T-helper 2 cell treated with Interferon-gamma antibody and Interleukin-4, amounts not matched to agents 5 μg/mL and 100 μg/mL, for 36 hours (primary cell): Measurements from ENCODE around the gene TRIM33.

Source experiments
- DNase-seq: peaks from one replicate; pipeline ENCODE4 v3.0.0; 2021; ENCODE audit warnings: low spot score
- H3K27ac Mint-ChIP-seq: one replicate; pipeline ENCODE4 v1.8.0; 2021; ENCODE audit warnings: mild to moderate bottlenecking, mixed read lengths
- H3K27me3 Mint-ChIP-seq: one replicate; pipeline ENCODE4 v1.8.0; 2021; ENCODE audit warnings: low read depth, mixed read lengths
- H3K36me3 Mint-ChIP-seq: one replicate; pipeline ENCODE4 v1.8.0; 2021; ENCODE audit warnings: low read depth, mixed read lengths
- H3K4me1 Mint-ChIP-seq: one replicate; pipeline ENCODE4 v1.8.0; 2021; ENCODE audit warnings: low read depth, mixed read lengths
- H3K4me3 Mint-ChIP-seq: one replicate; pipeline ENCODE4 v1.8.0; 2022; ENCODE audit warnings: mild to moderate bottlenecking, moderate library complexity, mixed read lengths
- H3K9me3 Mint-ChIP-seq: one replicate; pipeline ENCODE4 v1.8.0; 2021; ENCODE audit warnings: mixed read lengths

TRIM33 gene

GRCh38 chr1:114511032-114511785, at the start of gene TRIM33:
Gene TRIM33, minus strand, starts transcription at chr1:114511203. Its CDS starts 127 bp downstream, at chr1:114511076.
- DNase-seq: peak; percentile 95
- Mint-ChIP-seq H3K4me1 (peaks cover 42% of the 10 kb centered on the region), H3K36me3 (peaks cover 24% of the 10 kb centered on the region), H3K27ac (peak within 1 kb of the TSS; percentile 99), H3K27me3 (no peaks in the 10 kb centered on the region), H3K4me3 (peak within 1 kb of the TSS; percentile 97), H3K9me3 (no peaks in the 10 kb centered on the region)

DNA sequence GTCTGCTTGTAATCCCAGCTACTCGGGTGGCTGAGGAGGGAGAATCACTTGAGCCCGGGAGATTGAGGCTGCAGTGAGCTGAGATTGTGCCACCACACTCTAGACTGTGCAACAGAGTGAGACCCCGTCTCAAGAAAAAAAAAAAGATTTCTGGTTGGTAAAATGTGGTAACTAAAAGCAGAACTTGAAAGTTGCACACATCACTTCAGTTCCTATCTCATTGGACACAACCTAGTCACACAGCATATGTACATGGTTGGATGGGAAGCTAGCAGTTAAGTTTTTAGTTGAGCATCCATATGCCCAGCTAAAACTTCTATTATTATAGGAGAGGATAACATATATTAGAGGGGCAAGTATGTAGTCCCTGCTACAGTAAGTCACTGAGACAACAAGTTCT, 48.4 kb upstream of the TRIM33 start:
- no peaks in the 10 kb centered on the region for H3K27me3 Mint-ChIP-seq
- H3K27ac Mint-ChIP-seq: no peak overlapping the region
- H3K4me1 Mint-ChIP-seq: no peaks in the 10 kb centered on the region
- peaks cover 9% of the 10 kb centered on the region for H3K36me3 Mint-ChIP-seq
- no peaks in the 10 kb centered on the region for H3K9me3 Mint-ChIP-seq
- no peak for DNase-seq
- H3K4me3 Mint-ChIP-seq: no peak overlapping the region

DNA sequence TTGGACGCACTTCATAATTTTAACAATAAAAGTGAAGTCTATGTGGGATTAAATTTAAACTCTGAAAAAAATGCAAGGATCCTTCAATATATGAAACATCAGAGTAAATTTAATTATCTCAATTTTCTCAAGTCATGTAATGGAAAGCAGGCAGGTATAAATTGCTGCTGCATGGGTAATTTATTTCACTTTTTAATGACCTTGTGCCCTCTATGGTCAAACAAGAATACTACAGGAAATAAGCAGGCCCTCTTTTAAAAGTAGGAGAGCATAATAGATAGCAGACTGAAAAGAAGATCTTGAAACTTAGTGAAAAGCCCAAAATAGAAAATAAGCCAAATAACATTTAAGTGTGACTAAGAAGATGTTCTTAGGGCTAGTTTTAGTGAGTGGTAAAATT, 47.5 kb upstream of the TRIM33 start:
- DNase-seq: no peak
- Mint-ChIP-seq H3K9me3 (no peaks in the 10 kb centered on the region), H3K27me3 (no peaks in the 10 kb centered on the region), H3K4me1 (no peaks in the 10 kb centered on the region), H3K36me3 (peaks cover 4% of the 10 kb centered on the region), H3K4me3 (no peak overlapping the region), H3K27ac (no peak overlapping the region)

DNA sequence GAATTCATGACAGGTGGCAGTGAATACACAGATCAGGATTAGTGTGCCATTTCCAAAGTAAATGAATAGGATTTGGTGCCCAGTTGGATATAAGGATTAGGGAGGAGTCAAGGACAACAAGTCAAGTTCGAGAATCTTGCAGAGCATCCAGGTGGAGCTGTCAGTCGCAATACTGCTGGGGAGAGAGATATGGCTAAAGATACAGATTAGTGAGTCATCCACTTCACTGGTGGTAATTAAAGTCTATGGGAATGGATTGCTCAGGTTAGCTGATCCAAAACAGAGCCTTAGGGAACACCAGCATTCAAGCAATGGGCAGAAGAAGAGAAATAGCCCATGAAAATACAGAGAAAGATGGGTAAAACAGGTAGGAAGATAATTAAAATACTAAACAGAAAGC, 43.6 kb upstream of the TRIM33 start:
- no peak for DNase-seq
- H3K9me3 Mint-ChIP-seq: no peaks in the 10 kb centered on the region
- H3K36me3 Mint-ChIP-seq: no peaks in the 10 kb centered on the region
- no peak overlapping the region for H3K4me3 Mint-ChIP-seq
- no peak overlapping the region for H3K27ac Mint-ChIP-seq
- H3K27me3 Mint-ChIP-seq: no peaks in the 10 kb centered on the region
- no peaks in the 10 kb centered on the region for H3K4me1 Mint-ChIP-seq

DNA sequence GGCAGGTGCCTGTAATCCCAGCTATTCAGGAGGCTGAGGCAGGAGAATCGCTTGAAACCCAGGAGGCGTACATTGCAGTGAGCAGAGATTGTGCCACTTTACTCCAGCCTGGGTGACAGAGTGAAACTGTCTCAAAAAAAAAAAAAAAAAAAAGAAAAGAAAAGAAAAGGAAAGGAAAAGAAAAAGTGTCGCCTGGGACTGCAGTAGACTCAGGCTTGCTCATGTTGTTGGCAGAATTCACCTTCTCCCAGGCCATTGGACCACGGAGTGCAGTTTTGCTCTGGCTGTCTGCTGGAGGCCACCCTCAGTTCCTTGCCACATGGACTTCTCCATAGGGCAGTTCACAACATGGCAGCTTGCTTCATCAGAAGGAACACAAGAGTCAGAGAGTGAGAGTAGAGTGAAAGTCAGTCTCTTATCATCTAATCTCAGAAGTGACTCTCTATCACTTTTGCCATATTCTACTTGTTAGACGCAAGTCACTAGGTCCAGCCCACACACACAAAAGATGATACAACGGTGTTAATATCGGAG, 41.2 kb upstream of the TRIM33 start:
- no peak overlapping the region for H3K4me3 Mint-ChIP-seq
- H3K27ac Mint-ChIP-seq: no peak overlapping the region
- no peaks in the 10 kb centered on the region for H3K9me3 Mint-ChIP-seq
- no peak for DNase-seq
- no peaks in the 10 kb centered on the region for H3K36me3 Mint-ChIP-seq
- H3K27me3 Mint-ChIP-seq: no peaks in the 10 kb centered on the region
- H3K4me1 Mint-ChIP-seq: no peaks in the 10 kb centered on the region

DNA sequence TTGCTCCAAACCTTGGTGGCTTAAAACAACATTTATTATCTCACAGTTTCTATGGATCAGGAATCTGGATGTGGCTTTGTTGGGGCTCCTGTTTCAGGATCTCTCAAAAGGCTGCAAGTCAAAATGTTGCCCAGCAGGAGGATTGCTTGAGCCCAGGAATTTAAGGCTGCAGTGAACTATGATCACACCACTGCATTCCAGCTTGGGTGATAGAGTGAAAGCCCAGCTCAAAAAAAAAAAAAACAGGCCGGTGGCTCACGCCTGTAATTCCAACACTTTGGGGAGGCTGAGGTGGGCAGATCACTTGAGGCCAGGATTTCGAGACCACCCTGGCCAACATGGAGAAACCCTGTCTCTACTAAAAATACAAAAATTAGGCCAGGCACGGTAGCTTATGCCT, 40.4 kb upstream of the TRIM33 start:
- Mint-ChIP-seq H3K9me3 (no peaks in the 10 kb centered on the region), H3K4me3 (no peak overlapping the region), H3K27me3 (no peaks in the 10 kb centered on the region), H3K27ac (no peak overlapping the region), H3K4me1 (no peaks in the 10 kb centered on the region), H3K36me3 (no peaks in the 10 kb centered on the region)
- DNase-seq: no peak

GRCh38 chr1:114550336-114550735, 39.3 kb upstream of the TRIM33 start:
- Mint-ChIP-seq H3K9me3 (no peaks in the 10 kb centered on the region), H3K27me3 (peaks cover 2% of the 10 kb centered on the region), H3K27ac (no peak overlapping the region), H3K4me3 (no peak overlapping the region), H3K4me1 (no peaks in the 10 kb centered on the region), H3K36me3 (no peaks in the 10 kb centered on the region)
- DNase-seq: no peak

- peaks cover 2% of the 10 kb centered on the region for H3K27me3 Mint-ChIP-seq
- no peak for DNase-seq
- H3K4me1 Mint-ChIP-seq: no peaks in the 10 kb centered on the region
- no peaks in the 10 kb centered on the region for H3K36me3 Mint-ChIP-seq
- H3K9me3 Mint-ChIP-seq: no peaks in the 10 kb centered on the region
- H3K4me3 Mint-ChIP-seq: no peak overlapping the region
- no peak overlapping the region for H3K27ac Mint-ChIP-seq
These were observed 38.1 kb upstream of the TRIM33 start for GRCh38 chr1:114549137-114549536.

DNA sequence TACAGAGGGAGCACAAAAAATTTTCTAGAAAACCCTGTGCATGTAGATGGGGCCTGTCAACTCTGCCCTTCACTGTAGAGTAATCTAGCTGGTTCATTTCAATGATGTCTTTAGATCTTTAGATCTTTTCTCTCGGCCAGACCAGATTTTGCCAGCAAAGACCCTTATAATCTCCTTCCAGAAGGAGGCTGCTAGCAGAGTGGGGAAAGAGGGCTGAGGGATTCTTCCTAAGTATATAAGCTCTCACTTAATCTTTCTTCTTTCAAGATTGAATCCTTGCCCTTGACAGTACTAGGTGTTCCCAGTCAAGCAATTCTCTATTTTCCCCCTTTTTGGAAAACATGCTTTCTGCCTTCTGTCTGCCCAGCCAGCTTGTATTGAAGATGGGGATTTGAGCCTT, 36.1 kb upstream of the TRIM33 start:
- DNase-seq: no peak
- Mint-ChIP-seq H3K4me1 (no peaks in the 10 kb centered on the region), H3K36me3 (no peaks in the 10 kb centered on the region), H3K9me3 (no peaks in the 10 kb centered on the region), H3K4me3 (no peak overlapping the region), H3K27ac (no peak overlapping the region), H3K27me3 (peaks cover 2% of the 10 kb centered on the region)

DNA sequence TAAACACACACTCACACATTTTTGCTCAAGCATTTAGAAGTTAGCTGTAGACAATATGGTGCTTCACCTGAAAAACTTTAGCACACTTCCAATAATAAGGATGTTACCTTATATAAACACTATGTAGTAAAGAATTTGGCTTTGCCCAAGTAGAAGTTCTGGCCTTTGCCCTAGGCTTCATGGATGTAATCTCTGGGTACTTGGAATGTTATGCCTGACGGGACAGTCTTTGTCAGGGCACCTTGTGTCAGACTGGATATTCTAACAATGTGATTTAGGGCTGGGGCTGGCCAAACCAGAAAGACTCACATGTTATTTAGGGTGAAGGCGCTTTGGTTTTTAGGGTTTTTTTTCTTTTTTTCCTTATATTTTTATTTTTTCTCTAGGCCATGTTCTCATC, 34.8 kb upstream of the TRIM33 start:
- Mint-ChIP-seq H3K4me3 (no peak overlapping the region), H3K27ac (no peak overlapping the region), H3K9me3 (no peaks in the 10 kb centered on the region), H3K4me1 (no peaks in the 10 kb centered on the region), H3K27me3 (peaks cover 2% of the 10 kb centered on the region), H3K36me3 (no peaks in the 10 kb centered on the region)
- DNase-seq: no peak

DNA sequence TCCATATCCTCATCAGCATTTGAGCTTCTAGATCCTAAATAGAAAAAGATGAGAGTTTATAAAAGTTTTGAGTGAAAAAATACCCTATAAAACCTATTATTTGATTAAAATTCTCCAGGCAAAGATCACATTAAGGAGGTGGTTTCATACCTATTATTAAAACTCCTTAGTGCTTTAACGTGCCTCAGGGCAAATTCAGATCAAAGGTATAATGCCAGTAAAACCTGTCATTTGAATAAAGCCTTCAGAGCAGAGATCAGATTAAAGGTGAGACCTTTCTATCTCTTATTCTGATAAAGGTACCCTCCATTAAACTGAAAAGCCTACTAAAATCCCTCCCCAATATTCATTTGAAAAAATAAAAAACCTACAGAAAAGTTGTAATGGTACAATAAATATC, 34.3 kb upstream of the TRIM33 start:
- H3K4me3 Mint-ChIP-seq: no peak overlapping the region
- no peaks in the 10 kb centered on the region for H3K36me3 Mint-ChIP-seq
- DNase-seq: no peak
- H3K27me3 Mint-ChIP-seq: peaks cover 2% of the 10 kb centered on the region
- H3K4me1 Mint-ChIP-seq: no peaks in the 10 kb centered on the region
- H3K27ac Mint-ChIP-seq: no peak overlapping the region
- H3K9me3 Mint-ChIP-seq: no peaks in the 10 kb centered on the region

GRCh38 chr1:114540821-114541220, 29.8 kb upstream of the TRIM33 start:
- Mint-ChIP-seq H3K27ac (no peak overlapping the region), H3K9me3 (no peaks in the 10 kb centered on the region)

GRCh38 chr1:114540272-114540671, 29.3 kb upstream of the TRIM33 start:
- Mint-ChIP-seq H3K4me3 (no peak overlapping the region), H3K4me1 (no peaks in the 10 kb centered on the region), H3K27ac (no peak overlapping the region), H3K36me3 (no peaks in the 10 kb centered on the region), H3K9me3 (no peaks in the 10 kb centered on the region), H3K27me3 (no peaks in the 10 kb centered on the region)
- DNase-seq: no peak

More at GRCh38 chr1:114540821-114541220, 29.8 kb upstream of the TRIM33 start:
- Mint-ChIP-seq H3K36me3 (no peaks in the 10 kb centered on the region), H3K4me1 (no peaks in the 10 kb centered on the region), H3K4me3 (no peak overlapping the region), H3K27me3 (no peaks in the 10 kb centered on the region)
- no peak for DNase-seq

DNA sequence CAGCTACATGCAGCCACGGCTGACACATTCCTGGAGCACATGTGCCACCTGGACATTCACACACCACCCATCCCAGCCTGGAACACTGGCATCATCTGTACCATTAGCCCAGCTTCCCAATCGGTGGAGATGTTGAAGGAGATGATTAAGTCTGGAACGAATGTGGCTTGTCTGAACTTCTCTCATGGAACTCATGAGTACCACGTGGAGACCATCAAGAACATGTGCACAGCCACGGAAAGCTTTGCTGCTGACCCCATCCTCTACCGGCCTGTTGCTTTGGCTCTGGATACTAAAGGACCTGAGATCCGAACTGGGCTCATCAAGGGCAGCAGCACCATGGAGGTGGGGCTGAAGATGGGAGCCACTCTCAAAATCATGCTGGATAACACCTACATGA, 25.0 kb upstream of the TRIM33 start:
- Mint-ChIP-seq H3K27me3 (no peaks in the 10 kb centered on the region), H3K4me1 (no peaks in the 10 kb centered on the region), H3K36me3 (no peaks in the 10 kb centered on the region), H3K27ac (no peak overlapping the region), H3K9me3 (no peaks in the 10 kb centered on the region), H3K4me3 (no peak overlapping the region)
- no peak for DNase-seq

GRCh38 chr1:114535401-114535800, 24.4 kb upstream of the TRIM33 start:
- Mint-ChIP-seq H3K27ac (no peak overlapping the region), H3K4me3 (no peak overlapping the region), H3K9me3 (no peaks in the 10 kb centered on the region), H3K27me3 (no peaks in the 10 kb centered on the region), H3K4me1 (no peaks in the 10 kb centered on the region), H3K36me3 (no peaks in the 10 kb centered on the region)
- DNase-seq: no peak
